Measurements from ENCODE around the gene RENBP. TPM values are rescaled to one million over a fixed set of nuclear protein-coding genes. Genes with fewer than 3 reads are reported as not detected.

The RENBP gene
- total and polyA plus RNA-seq, 2 of the 13 experiments (the other 11 are each of a cell fraction or from before 2014, with no cell fraction given) = 1.4 to 2.6 TPM

DNA sequence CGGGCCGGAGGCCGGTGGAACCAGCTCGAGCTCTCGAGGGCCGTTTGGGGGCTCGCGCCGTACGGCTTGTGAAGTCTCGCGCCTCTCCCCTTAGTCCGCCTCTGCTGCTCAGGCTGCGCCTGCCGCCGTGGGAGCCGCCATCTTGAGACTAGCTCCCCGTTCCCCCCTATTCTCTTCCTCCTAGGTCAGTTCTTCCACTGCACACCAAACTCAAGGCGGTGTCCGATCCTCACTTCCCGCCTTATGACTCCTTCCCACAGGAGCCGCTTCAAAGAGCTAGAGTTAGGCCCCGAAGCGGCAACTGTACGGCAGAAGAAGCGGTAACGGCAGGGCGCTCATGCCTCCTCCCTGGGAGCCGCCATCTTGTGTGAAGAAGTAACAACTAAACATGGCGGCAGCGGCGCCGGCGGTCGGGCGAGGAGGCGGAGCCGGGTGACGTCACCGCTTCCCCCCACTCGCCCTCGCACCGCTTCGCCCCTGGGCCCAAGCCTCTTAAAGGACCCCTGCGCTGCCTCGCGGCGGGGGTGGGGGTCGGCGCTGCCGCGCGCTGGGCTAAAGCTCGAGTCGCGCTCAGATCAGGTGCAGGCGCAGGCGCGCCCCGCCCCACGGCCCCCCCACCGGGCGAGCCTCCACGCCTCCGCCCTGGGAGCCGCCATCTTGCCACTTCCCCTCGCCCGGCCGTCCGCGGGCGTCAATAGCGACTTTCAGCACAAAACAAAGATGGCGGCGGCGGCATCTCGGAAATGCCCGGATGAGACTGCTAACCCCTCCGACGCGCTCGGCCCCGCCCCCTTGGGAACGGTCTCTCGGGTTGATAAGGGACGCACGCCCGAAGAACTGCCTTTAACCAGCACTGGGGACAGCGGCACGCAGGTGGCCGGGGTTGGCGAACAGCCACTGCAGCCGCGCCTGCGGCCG lies 27.3 kb upstream of the RENBP start, which contains the start of gene HCFC1 (continued):
- TF ChIP-seq ZNF674 (CRISPR knock-in tag; IDR thresholded peaks at IDR 0.05; ENCODE audit: low read depth) (no peak), ZNF713 (CRISPR knock-in tag; IDR thresholded peaks at IDR 0.05) (no peak), AFF4 (CRISPR knock-in tag; IDR thresholded peaks at IDR 0.05) (no peak), ATF7 (IDR thresholded peaks at IDR 0.05) (peak; percentile 95), ATF7 (CRISPR knock-in tag; IDR thresholded peaks at IDR 0.05) (peak; percentile 80), ZNF746 (CRISPR knock-in tag; IDR thresholded peaks at IDR 0.05) (0 out of 2 replicates have a peak, but pooled peaks have one; percentile 26), ATF7-NPFF (CRISPR knock-in tag; IDR thresholded peaks at IDR 0.05; ENCODE audit: low read depth) (no peak), ZNF30 (CRISPR knock-in tag; IDR thresholded peaks at IDR 0.05) (no peak), EED (CRISPR knock-in tag; IDR thresholded peaks at IDR 0.05) (no peak), ZNF282 (IDR thresholded peaks at IDR 0.05; ENCODE audit: partially characterized antibody) (no peak), ZNF24 (IDR thresholded peaks at IDR 0.05) (no peak), ZNF816 (CRISPR knock-in tag; IDR thresholded peaks at IDR 0.05; ENCODE audit: borderline replicate concordance) (no peak), ZNF329 (CRISPR knock-in tag; IDR thresholded peaks at IDR 0.05; ENCODE audit: low read depth) (0 out of 2 replicates have a peak, but pooled peaks have one; percentile 42), WIZ (CRISPR knock-in tag; IDR thresholded peaks at IDR 0.05) (no peak), RFX1 (IDR thresholded peaks at IDR 0.05) (no peak), ZNF138 (CRISPR knock-in tag; IDR thresholded peaks at IDR 0.05; ENCODE audit: low read depth) (no peak), KLF16 (CRISPR knock-in tag; IDR thresholded peaks at IDR 0.05) (no peak), ZNF598 (CRISPR knock-in tag; IDR thresholded peaks at IDR 0.05; ENCODE audit: borderline replicate concordance) (no peak), DNMT1 (CRISPR knock-in tag; IDR thresholded peaks at IDR 0.05) (no peak), ZFX (CRISPR knock-in tag; IDR thresholded peaks at IDR 0.05; ENCODE audit: low read depth) (peak; percentile 64; the same call in 1 of the 2 replicates)
- TF ChIP-seq, protein P1, sequence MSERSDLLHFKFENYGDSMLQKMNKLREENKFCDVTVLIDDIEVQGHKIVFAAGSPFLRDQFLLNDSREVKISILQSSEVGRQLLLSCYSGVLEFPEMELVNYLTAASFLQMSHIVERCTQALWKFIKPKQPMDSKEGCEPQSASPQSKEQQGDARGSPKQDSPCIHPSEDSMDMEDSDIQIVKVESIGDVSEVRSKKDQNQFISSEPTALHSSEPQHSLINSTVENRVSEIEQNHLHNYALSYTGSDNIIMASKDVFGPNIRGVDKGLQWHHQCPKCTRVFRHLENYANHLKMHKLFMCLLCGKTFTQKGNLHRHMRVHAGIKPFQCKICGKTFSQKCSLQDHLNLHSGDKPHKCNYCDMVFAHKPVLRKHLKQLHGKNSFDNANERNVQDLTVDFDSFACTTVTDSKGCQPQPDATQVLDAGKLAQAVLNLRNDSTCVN (CRISPR knock-in tag; IDR thresholded peaks at IDR 0.05; ENCODE audit: borderline replicate concordance) = no peak
- TF ChIP-seq, protein P2, sequence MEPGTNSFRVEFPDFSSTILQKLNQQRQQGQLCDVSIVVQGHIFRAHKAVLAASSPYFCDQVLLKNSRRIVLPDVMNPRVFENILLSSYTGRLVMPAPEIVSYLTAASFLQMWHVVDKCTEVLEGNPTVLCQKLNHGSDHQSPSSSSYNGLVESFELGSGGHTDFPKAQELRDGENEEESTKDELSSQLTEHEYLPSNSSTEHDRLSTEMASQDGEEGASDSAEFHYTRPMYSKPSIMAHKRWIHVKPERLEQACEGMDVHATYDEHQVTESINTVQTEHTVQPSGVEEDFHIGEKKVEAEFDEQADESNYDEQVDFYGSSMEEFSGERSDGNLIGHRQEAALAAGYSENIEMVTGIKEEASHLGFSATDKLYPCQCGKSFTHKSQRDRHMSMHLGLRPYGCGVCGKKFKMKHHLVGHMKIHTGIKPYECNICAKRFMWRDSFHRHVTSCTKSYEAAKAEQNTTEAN (CRISPR knock-in tag; conservative IDR thresholded peaks at IDR 0.05) = no peak
- TF ChIP-seq, protein P3, sequence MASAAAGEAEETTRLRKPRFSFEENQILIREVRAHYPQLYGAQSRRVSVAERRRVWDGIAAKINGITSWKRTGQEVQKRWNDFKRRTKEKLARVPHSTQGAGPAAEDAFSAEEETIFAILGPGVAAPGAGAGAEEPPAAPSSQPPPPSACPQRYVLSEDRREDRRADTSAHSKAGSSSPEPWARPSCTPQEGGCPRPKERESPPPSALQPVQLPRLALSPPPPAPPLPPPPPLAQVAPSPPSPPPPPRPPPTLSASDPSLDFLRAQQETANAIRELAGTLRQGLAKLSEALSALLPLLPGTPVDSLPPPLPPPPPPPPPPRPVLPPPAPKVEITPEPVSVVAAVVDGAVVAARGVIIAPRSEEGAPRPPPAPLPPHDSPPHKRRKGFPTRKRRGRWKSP (CRISPR knock-in tag; IDR thresholded peaks at IDR 0.05) = no peak; the same call in none of the 2 replicates

All from HepG2 (cell line).